CD8-positive, alpha-beta memory T cell (primary cell): ENCODE results near the gene FASTK. TPM values are rescaled to one million over a fixed set of nuclear protein-coding genes. Genes with fewer than 3 reads are reported as not detected.
A peak's percentile ranks its signal among the peaks of the same experiment; 100 is the strongest.

Experiments
- CTCF ChIA-PET: fragments of 350-600 bp; sonication (Branson Sonifier 250); formaldehyde crosslinking; loops from one replicate; lab custom pipeline; 2021; ENCODE audit warnings: antibody characterized with exemption; lab: Charles Lee
- POLR2A ChIA-PET: fragments of 350-600 bp; sonication (Branson Sonifier 250); formaldehyde crosslinking; loops from one replicate; lab custom pipeline; 2021; ENCODE audit warnings: antibody characterized with exemption; lab: Charles Lee
- DNase-seq, 5 donors: peaks; one replicate each; pipeline versions ENCODE4 v3.0.0 to v3.0.0-alpha.2; 2020 to 2022; ENCODE audit warnings: mixed read lengths in 1 of 5
- H3K27ac ChIP-seq: one replicate; pipeline ENCODE4 v1.7.0; 2013; ENCODE audit warnings: low read depth, mild to moderate bottlenecking, low read length, moderate library complexity
- H3K27me3 ChIP-seq: 2 replicates; pipeline ENCODE4 v1.7.0; 2013; ENCODE audit warnings: low read length, mild to moderate bottlenecking; ENCODE audit not compliant: insufficient read depth, poor library complexity, severe bottlenecking
- H3K36me3 ChIP-seq: 2 replicates; pipeline ENCODE4 v1.7.0; 2013; ENCODE audit warnings: mild to moderate bottlenecking, low read length, moderate library complexity; ENCODE audit not compliant: insufficient read depth
- H3K4me1 ChIP-seq: 2 replicates; pipeline ENCODE4 v1.7.0; 2013; ENCODE audit warnings: mild to moderate bottlenecking, low read length, moderate library complexity; ENCODE audit not compliant: insufficient read depth
- H3K4me3 ChIP-seq: 2 replicates; pipeline ENCODE4 v1.7.0; 2013; ENCODE audit warnings: mild to moderate bottlenecking, low read length
- H3K9me3 ChIP-seq: 2 replicates; pipeline ENCODE4 v1.7.0; 2013; ENCODE audit warnings: mild to moderate bottlenecking, low read length
- H3K27ac Mint-ChIP-seq, 8 donors: one replicate each; pipeline ENCODE4 v1.8.0; 2020 to 2021; ENCODE audit warnings: mixed read lengths in 8 of 8, mild to moderate bottlenecking in 6 of 8, inconsistent platforms in 3 of 8, moderate library complexity in 3 of 8
- H3K27me3 Mint-ChIP-seq, 2 donors: one replicate each; pipeline ENCODE4 v1.8.0; 2020 to 2021; ENCODE audit warnings: mixed read lengths in 2 of 2, mild to moderate bottlenecking in 1 of 2, moderate library complexity in 1 of 2
- H3K36me3 Mint-ChIP-seq, 3 donors: one replicate each; pipeline ENCODE4 v1.8.0; 2020 to 2021; ENCODE audit warnings: mixed read lengths in 3 of 3, inconsistent platforms in 1 of 3, mild to moderate bottlenecking in 1 of 3
- H3K4me1 Mint-ChIP-seq, 3 donors: one replicate each; pipeline ENCODE4 v1.8.0; 2020 to 2021; ENCODE audit warnings: mixed read lengths in 3 of 3, inconsistent platforms in 1 of 3, mild to moderate bottlenecking in 1 of 3
- H3K4me3 Mint-ChIP-seq, 7 donors: one replicate each; pipeline ENCODE4 v1.8.0; 2020 to 2021; ENCODE audit warnings: mixed read lengths in 7 of 7, mild to moderate bottlenecking in 6 of 7, moderate library complexity in 4 of 7, inconsistent platforms in 2 of 7
- H3K9me3 Mint-ChIP-seq, 5 donors: one replicate each; pipeline ENCODE4 v1.8.0; 2020 to 2022; ENCODE audit warnings: mixed read lengths in 5 of 5, mild to moderate bottlenecking in 3 of 5, moderate library complexity in 2 of 5, inconsistent platforms in 1 of 5
- polyA plus RNA-seq: library from polyadenylated mRNA; unstranded; fragments of 300-500 nt; fragmentation: Illumina TruSeq; gene quantifications from one replicate; pipeline ENCODE4 v1.2.3, GENCODE V29; 2021
- total RNA-seq, 2 experiments: library from RNA; stranded (reverse); gene quantifications; one replicate each; pipeline ENCODE4 v1.2.3, GENCODE V29; 2021

The FASTK gene
- total and polyA plus RNA-seq, 3 experiments from 2014 or later = 52.0 to 88.8 (median 83.1) TPM

- CTCF ChIA-PET = interaction anchor here (1.0 to 1.8 kb wide), 2 partner anchors 25 to 27 kb away, joined by 3 to 4 read pairs; partner anchors contain the start of genes ABCB8 and FASTK
- no peak overlapping the region for H3K27ac ChIP-seq
- Mint-ChIP-seq H3K36me3 (peaks cover 0 to 8% (median 1%) of the 10 kb centered on the region in 3 donors), H3K4me3 (no peak overlapping the region), H3K9me3 (no peaks in the 10 kb centered on the region), H3K4me1 (peaks cover 9 to 26% (median 14%) of the 10 kb centered on the region in 3 donors), H3K27ac (no peak overlapping the region), H3K27me3 (peaks cover 4 to 7% of the 10 kb centered on the region in 2 donors)
- no peak for DNase-seq
- no peak overlapping the region for H3K4me3 ChIP-seq
- no peaks in the 10 kb centered on the region for H3K9me3 ChIP-seq
- H3K4me1 ChIP-seq = peaks cover 14% of the 10 kb centered on the region
- H3K36me3 ChIP-seq = no peaks in the 10 kb centered on the region
- POLR2A ChIA-PET = interaction anchor here (0.5 kb wide), 1 partner anchor 27 kb away, joined by 3 read pairs; the partner anchor contains the start of gene FASTK
- no peaks in the 10 kb centered on the region for H3K27me3 ChIP-seq
Measured at GRCh38 chr7:151053096-151053495, 27.5 kb downstream of the FASTK start.

DNA sequence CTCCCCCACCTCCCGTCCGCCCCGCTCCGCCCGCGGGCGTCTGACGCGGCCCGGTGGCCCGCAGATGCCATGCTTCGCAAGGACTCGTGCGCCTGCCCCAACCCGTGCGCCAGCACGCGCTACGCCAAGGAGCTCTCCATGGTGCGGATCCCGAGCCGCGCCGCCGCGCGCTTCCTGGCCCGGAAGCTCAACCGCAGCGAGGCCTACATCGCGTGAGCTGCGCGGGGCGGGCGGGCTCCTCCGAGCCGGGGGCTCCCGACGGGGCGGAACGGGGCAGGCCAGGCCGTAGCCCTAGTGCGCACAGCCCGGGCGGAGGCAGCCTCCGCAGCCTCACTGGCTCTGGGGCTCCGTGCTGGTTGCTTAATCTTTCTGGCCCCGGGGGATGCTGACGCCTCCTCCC, 29.5 kb downstream of the FASTK start:
- H3K9me3 ChIP-seq = no peaks in the 10 kb centered on the region
- ChIA-PET POLR2A (interaction anchor here (0.5 kb wide), 1 partner anchor 205 kb away, joined by 3 read pairs; no protein-coding TSS in a partner anchor), CTCF (interaction anchor here (1.7 kb wide), 1 partner anchor 33 kb away, joined by 7 read pairs; no protein-coding TSS in a partner anchor)
- Mint-ChIP-seq H3K27ac (no peak overlapping the region), H3K9me3 (no peaks in the 10 kb centered on the region), H3K27me3 (peaks cover 4 to 7% of the 10 kb centered on the region in 2 donors), H3K4me1 (peaks cover 2 to 10% (median 4%) of the 10 kb centered on the region in 3 donors), H3K36me3 (peaks cover 0 to 5% (median 1%) of the 10 kb centered on the region in 3 donors), H3K4me3 (no peak overlapping the region)
- DNase-seq = peak; percentile 26 to 70 (median 58)
- no peaks in the 10 kb centered on the region for H3K36me3 ChIP-seq
- no peak overlapping the region for H3K4me3 ChIP-seq
- H3K4me1 ChIP-seq = peaks cover 5% of the 10 kb centered on the region
- H3K27ac ChIP-seq = no peak overlapping the region
- no peaks in the 10 kb centered on the region for H3K27me3 ChIP-seq

DNA sequence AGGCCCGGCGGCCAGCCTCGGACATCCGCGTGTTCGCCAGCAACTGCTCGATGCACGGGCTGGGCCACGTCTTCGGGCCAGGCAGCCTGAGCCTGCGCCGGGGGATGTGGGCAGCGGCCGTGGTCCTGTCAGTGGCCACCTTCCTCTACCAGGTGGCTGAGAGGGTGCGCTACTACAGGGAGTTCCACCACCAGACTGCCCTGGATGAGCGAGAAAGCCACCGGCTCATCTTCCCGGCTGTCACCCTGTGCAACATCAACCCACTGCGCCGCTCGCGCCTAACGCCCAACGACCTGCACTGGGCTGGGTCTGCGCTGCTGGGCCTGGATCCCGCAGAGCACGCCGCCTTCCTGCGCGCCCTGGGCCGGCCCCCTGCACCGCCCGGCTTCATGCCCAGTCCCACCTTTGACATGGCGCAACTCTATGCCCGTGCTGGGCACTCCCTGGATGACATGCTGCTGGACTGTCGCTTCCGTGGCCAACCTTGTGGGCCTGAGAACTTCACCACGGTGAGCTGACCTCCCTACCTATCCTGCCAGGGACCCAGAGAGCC, 31.6 kb downstream of the FASTK start:
- ChIA-PET CTCF (no interaction called here), POLR2A (no interaction called here)
- Mint-ChIP-seq H3K9me3 (no peaks in the 10 kb centered on the region), H3K36me3 (peaks cover 0 to 13% (median 1%) of the 10 kb centered on the region in 3 donors), H3K27ac (no peak overlapping the region), H3K27me3 (peaks cover 4 to 7% of the 10 kb centered on the region in 2 donors), H3K4me1 (peaks cover 2 to 10% (median 4%) of the 10 kb centered on the region in 3 donors), H3K4me3 (no peak overlapping the region)
- Histone ChIP-seq H3K36me3 (peaks cover 3% of the 10 kb centered on the region), H3K9me3 (no peaks in the 10 kb centered on the region), H3K27me3 (no peaks in the 10 kb centered on the region), H3K4me3 (no peak overlapping the region), H3K27ac (no peak overlapping the region), H3K4me1 (peaks cover 5% of the 10 kb centered on the region)
- no peak for DNase-seq

GRCh38 chr7:151047976-151048815, 32.4 kb downstream of the FASTK start, which contains the start of gene ASIC3:
Gene ASIC3, plus strand, starts transcription at chr7:151048531. Its CDS starts 355 bp downstream, at chr7:151048886.
- Mint-ChIP-seq H3K9me3 (no peaks in the 10 kb centered on the region), H3K27ac (peak within 1 kb of the TSS in 2 of 8 donors; percentile 24 to 52), H3K27me3 (peaks cover 4 to 7% of the 10 kb centered on the region in 2 donors), H3K4me3 (no peak within 1 kb of the TSS), H3K4me1 (peaks cover 2 to 10% (median 4%) of the 10 kb centered on the region in 3 donors), H3K36me3 (peaks cover 0 to 14% (median 1%) of the 10 kb centered on the region in 3 donors)
- no peaks in the 10 kb centered on the region for H3K27me3 ChIP-seq
- H3K27ac ChIP-seq = no peak within 1 kb of the TSS
- POLR2A ChIA-PET = no interaction called here
- DNase-seq = no peak
- no peak within 1 kb of the TSS for H3K4me3 ChIP-seq
- H3K9me3 ChIP-seq = no peaks in the 10 kb centered on the region
- CTCF ChIA-PET = interaction anchor here (0.9 kb wide), 1 partner anchor 76 kb away, joined by 3 read pairs; no protein-coding TSS in a partner anchor
- peaks cover 2% of the 10 kb centered on the region for H3K4me1 ChIP-seq
- H3K36me3 ChIP-seq = peaks cover 3% of the 10 kb centered on the region

- peaks cover 0 to 18% (median 0%) of the 10 kb centered on the region in 3 donors for H3K36me3 Mint-ChIP-seq
- POLR2A ChIA-PET = no interaction called here
Measured at GRCh38 chr7:151046603-151047573, 33.7 kb downstream of the FASTK start.

DNA sequence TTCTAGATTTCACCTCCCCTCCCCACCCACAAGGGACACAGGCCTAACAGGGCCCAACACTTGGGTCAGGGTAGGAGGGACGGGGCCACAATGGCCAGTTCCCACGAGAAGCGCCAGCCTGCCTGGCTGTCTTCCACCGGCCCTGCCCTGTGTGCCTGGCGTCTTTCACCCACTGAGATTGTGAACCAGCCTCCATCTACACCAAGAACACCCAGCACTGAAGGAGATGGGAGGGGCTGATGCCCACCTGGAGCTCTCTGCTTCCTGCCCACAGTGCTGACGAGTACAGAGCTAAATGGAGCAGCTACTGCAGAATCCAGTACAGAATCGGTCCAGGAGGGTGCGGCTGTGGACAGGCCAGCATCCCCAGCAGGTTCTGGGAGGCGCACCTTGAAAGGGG, 34.6 kb downstream of the FASTK start:
- no peak overlapping the region for H3K4me3 ChIP-seq
- Mint-ChIP-seq H3K27me3 (peaks cover 0 to 5% of the 10 kb centered on the region in 2 donors), H3K4me1 (no peaks in the 10 kb centered on the region), H3K27ac (peak overlapping the region in 1 of 8 donors; percentile 41), H3K36me3 (peaks cover 0 to 21% (median 2%) of the 10 kb centered on the region in 3 donors), H3K9me3 (no peaks in the 10 kb centered on the region), H3K4me3 (no peak overlapping the region)
- no peak for DNase-seq
- POLR2A ChIA-PET = no interaction called here
- CTCF ChIA-PET = interaction anchor here (1.1 to 1.3 kb wide), 2 partner anchors 18 to 28 kb away, joined by 3 to 6 read pairs; partner anchors contain the start of gene ABCB8
- peaks cover 3% of the 10 kb centered on the region for H3K36me3 ChIP-seq
- H3K27ac ChIP-seq = no peak overlapping the region
- no peaks in the 10 kb centered on the region for H3K9me3 ChIP-seq
- H3K27me3 ChIP-seq = no peaks in the 10 kb centered on the region
- no peaks in the 10 kb centered on the region for H3K4me1 ChIP-seq

More at GRCh38 chr7:151046603-151047573, 33.7 kb downstream of the FASTK start:
- Histone ChIP-seq H3K4me1 (no peaks in the 10 kb centered on the region), H3K36me3 (peaks cover 3% of the 10 kb centered on the region), H3K4me3 (no peak overlapping the region), H3K27me3 (no peaks in the 10 kb centered on the region), H3K27ac (no peak overlapping the region), H3K9me3 (no peaks in the 10 kb centered on the region)
- peak overlapping the region in 2 of 8 donors; percentile 14 to 81 for H3K27ac Mint-ChIP-seq
- DNase-seq = no peak
- H3K9me3 Mint-ChIP-seq = no peaks in the 10 kb centered on the region
- H3K4me3 Mint-ChIP-seq = no peak overlapping the region
- H3K4me1 Mint-ChIP-seq = peaks cover 0 to 4% (median 0%) of the 10 kb centered on the region in 3 donors
- H3K27me3 Mint-ChIP-seq = peaks cover 0 to 5% of the 10 kb centered on the region in 2 donors
- CTCF ChIA-PET = interaction anchor here (1.3 kb wide), 1 partner anchor 29 kb away, joined by 6 read pairs; no protein-coding TSS in a partner anchor

DNA sequence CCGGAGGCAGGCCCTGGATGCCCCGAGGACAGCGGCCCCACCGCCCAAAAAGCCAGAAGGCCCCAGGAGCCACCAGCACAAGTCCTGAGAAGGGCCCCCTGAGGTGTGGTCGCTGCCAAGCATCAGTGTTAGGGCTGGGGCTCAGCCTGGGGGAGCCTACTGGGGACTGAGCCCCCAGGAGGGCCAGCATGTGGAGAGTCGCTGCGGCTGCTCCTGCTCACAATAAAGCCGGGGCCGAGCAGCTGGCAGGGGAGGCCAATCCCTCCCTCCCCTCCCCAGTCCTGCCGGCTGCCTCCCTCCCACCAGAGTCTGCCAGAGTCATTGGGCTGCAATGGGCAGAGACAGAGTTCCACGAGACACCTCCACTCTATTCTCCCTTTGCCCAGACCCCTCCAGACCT, 35.3 kb downstream of the FASTK start:
- Mint-ChIP-seq H3K4me3 (no peak overlapping the region), H3K27ac (peak overlapping the region in 1 of 8 donors; percentile 33), H3K27me3 (peaks cover 0 to 4% of the 10 kb centered on the region in 2 donors), H3K36me3 (peaks cover 0 to 21% (median 2%) of the 10 kb centered on the region in 3 donors), H3K4me1 (no peaks in the 10 kb centered on the region), H3K9me3 (no peaks in the 10 kb centered on the region)
- Histone ChIP-seq H3K4me1 (no peaks in the 10 kb centered on the region), H3K27ac (no peak overlapping the region), H3K27me3 (no peaks in the 10 kb centered on the region), H3K4me3 (no peak overlapping the region), H3K36me3 (peaks cover 3% of the 10 kb centered on the region), H3K9me3 (no peaks in the 10 kb centered on the region)
- ChIA-PET POLR2A (no interaction called here), CTCF (interaction anchor here (1.1 to 1.3 kb wide), 2 partner anchors 17 to 27 kb away, joined by 3 to 6 read pairs; partner anchors contain the start of gene ABCB8)
- no peak for DNase-seq
